CD4-positive, CD25-positive, alpha-beta regulatory T cell (primary cell): Measurements from ENCODE around the gene SLC10A2. TPM values are rescaled to one million over a fixed set of nuclear protein-coding genes. Genes with fewer than 3 reads are reported as not detected.

ENCODE experiments used
- ATAC-seq, 2 donors: fragments of 150-1000 bp; cut with Tn5 transposase; one replicate each; pipeline ENCODE4 v1.10.0; 2021; ENCODE audit warnings: low read depth in 2 of 2, moderate number of reproducible peaks in 2 of 2, moderate library complexity in 1 of 2
- DNase-seq, 3 donors: peaks; one replicate each; pipeline versions ENCODE4 v3.0.0 to v3.0.0-alpha.2; 2012 to 2022; ENCODE audit warnings: mixed read lengths in 1 of 3
- H3K27ac ChIP-seq: one replicate; pipeline ENCODE4 v1.7.0; 2013; ENCODE audit warnings: mild to moderate bottlenecking, low read length; ENCODE audit not compliant: insufficient read depth, poor library complexity, severe bottlenecking
- H3K27me3 ChIP-seq: one replicate; pipeline ENCODE4 v1.7.0; 2013; ENCODE audit warnings: low read length; ENCODE audit not compliant: control insufficient read depth, insufficient read depth
- H3K36me3 ChIP-seq: one replicate; pipeline ENCODE4 v1.7.0; 2013; ENCODE audit warnings: mild to moderate bottlenecking, low read length, moderate library complexity; ENCODE audit not compliant: control insufficient read depth, insufficient read depth
- H3K4me1 ChIP-seq: 2 replicates; pipeline ENCODE4 v1.7.0; 2013; ENCODE audit warnings: mild to moderate bottlenecking, low read length; ENCODE audit not compliant: insufficient read depth, control insufficient read depth, poor library complexity, severe bottlenecking
- H3K4me3 ChIP-seq: one replicate; pipeline ENCODE4 v1.7.0; 2013; ENCODE audit warnings: low read depth, mild to moderate bottlenecking, low read length, moderate library complexity
- H3K9me3 ChIP-seq, 2 experiments: 1 replicate in 1 of 2; 2 replicates in 1 of 2; pipeline ENCODE4 v1.7.0; 2013; ENCODE audit warnings: low read length in 2 of 2, mild to moderate bottlenecking in 1 of 2, moderate library complexity in 1 of 2; ENCODE audit not compliant: control insufficient read depth in 2 of 2
- H3K27ac Mint-ChIP-seq, 3 donors: one replicate each; pipeline ENCODE4 v1.8.0; 2020 to 2022; ENCODE audit warnings: mild to moderate bottlenecking in 3 of 3, mixed read lengths in 3 of 3, moderate library complexity in 2 of 3
- H3K27me3 Mint-ChIP-seq: one replicate; pipeline ENCODE4 v1.8.0; 2022; ENCODE audit warnings: mild to moderate bottlenecking, mixed read lengths
- H3K36me3 Mint-ChIP-seq: one replicate; pipeline ENCODE4 v1.8.0; 2020; ENCODE audit warnings: mixed read lengths
- H3K4me1 Mint-ChIP-seq, 4 donors: one replicate each; pipeline ENCODE4 v1.8.0; 2020 to 2022; ENCODE audit warnings: mixed read lengths in 4 of 4, mild to moderate bottlenecking in 1 of 4
- H3K4me3 Mint-ChIP-seq, 4 donors: one replicate each; pipeline ENCODE4 v1.8.0; 2020 to 2022; ENCODE audit warnings: mild to moderate bottlenecking in 4 of 4, mixed read lengths in 4 of 4, moderate library complexity in 3 of 4
- H3K9me3 Mint-ChIP-seq, 7 donors: one replicate each; pipeline ENCODE4 v1.8.0; 2020 to 2022; ENCODE audit warnings: mixed read lengths in 7 of 7, mild to moderate bottlenecking in 3 of 7, moderate library complexity in 2 of 7
- polyA plus RNA-seq, 4 donors: library from polyadenylated mRNA; unstranded; fragments of 300-500 nt; fragmentation: Illumina TruSeq; gene quantifications; one replicate each; pipeline ENCODE4 v1.2.3, GENCODE V29; 2021
- total RNA-seq: library from RNA; stranded (reverse); gene quantifications from one replicate; pipeline ENCODE4 v1.2.3, GENCODE V29; 2022

SLC10A2 gene
- total and polyA plus RNA-seq, 5 donors from 2014 or later: not detected

- no peaks in the 10 kb centered on the region for H3K36me3 ChIP-seq
- no peaks in the 10 kb centered on the region for H3K36me3 Mint-ChIP-seq
- H3K27me3 Mint-ChIP-seq: no peaks in the 10 kb centered on the region
- H3K4me1 ChIP-seq: no peaks in the 10 kb centered on the region
- H3K4me3 ChIP-seq: no peak overlapping the region
- no peak overlapping the region for H3K4me3 Mint-ChIP-seq
- H3K27ac ChIP-seq: no peak overlapping the region
- no peaks in the 10 kb centered on the region for H3K9me3 ChIP-seq
- ATAC-seq: no peak
- H3K27me3 ChIP-seq: no peaks in the 10 kb centered on the region
- peaks cover 0 to 2% (median 1%) of the 10 kb centered on the region in 7 donors for H3K9me3 Mint-ChIP-seq
- no peak for DNase-seq
- H3K4me1 Mint-ChIP-seq: no peaks in the 10 kb centered on the region
- no peak overlapping the region for H3K27ac Mint-ChIP-seq
Observed at GRCh38 chr13:103018556-103018955, 47.7 kb downstream of the SLC10A2 start.

- ATAC-seq (no peak), DNase-seq (no peak)
- H3K4me3 ChIP-seq: no peak overlapping the region
- no peaks in the 10 kb centered on the region for H3K27me3 Mint-ChIP-seq
- H3K27me3 ChIP-seq: no peaks in the 10 kb centered on the region
- H3K9me3 Mint-ChIP-seq: no peaks in the 10 kb centered on the region
- H3K9me3 ChIP-seq: no peaks in the 10 kb centered on the region
- no peak overlapping the region for H3K4me3 Mint-ChIP-seq
- no peaks in the 10 kb centered on the region for H3K4me1 Mint-ChIP-seq
- no peaks in the 10 kb centered on the region for H3K4me1 ChIP-seq
- H3K27ac ChIP-seq: no peak overlapping the region
- H3K36me3 Mint-ChIP-seq: no peaks in the 10 kb centered on the region
- no peaks in the 10 kb centered on the region for H3K36me3 ChIP-seq
- no peak overlapping the region for H3K27ac Mint-ChIP-seq
Observed at GRCh38 chr13:103012646-103013045, 53.6 kb downstream of the SLC10A2 start.

GRCh38 chr13:103009051-103009840 is 57.0 kb downstream of the SLC10A2 start:
- Mint-ChIP-seq H3K9me3 (no peaks in the 10 kb centered on the region), H3K27ac (no peak overlapping the region), H3K27me3 (no peaks in the 10 kb centered on the region), H3K4me1 (no peaks in the 10 kb centered on the region), H3K4me3 (no peak overlapping the region), H3K36me3 (no peaks in the 10 kb centered on the region)
- no peak for ATAC-seq
- no peak for DNase-seq
- Histone ChIP-seq H3K9me3 (no peaks in the 10 kb centered on the region), H3K27ac (no peak overlapping the region), H3K4me1 (no peaks in the 10 kb centered on the region), H3K27me3 (no peaks in the 10 kb centered on the region), H3K4me3 (no peak overlapping the region), H3K36me3 (no peaks in the 10 kb centered on the region)

- ATAC-seq (no peak), DNase-seq (no peak)
- no peaks in the 10 kb centered on the region for H3K27me3 Mint-ChIP-seq
- H3K36me3 ChIP-seq: no peaks in the 10 kb centered on the region
- no peaks in the 10 kb centered on the region for H3K9me3 Mint-ChIP-seq
- no peak overlapping the region for H3K4me3 Mint-ChIP-seq
- H3K9me3 ChIP-seq: no peaks in the 10 kb centered on the region
- H3K27me3 ChIP-seq: no peaks in the 10 kb centered on the region
- no peaks in the 10 kb centered on the region for H3K4me1 Mint-ChIP-seq
- no peaks in the 10 kb centered on the region for H3K4me1 ChIP-seq
- no peaks in the 10 kb centered on the region for H3K36me3 Mint-ChIP-seq
- H3K27ac ChIP-seq: no peak overlapping the region
- H3K27ac Mint-ChIP-seq: no peak overlapping the region
- H3K4me3 ChIP-seq: no peak overlapping the region
Observed at GRCh38 chr13:103007427-103007762, 58.8 kb downstream of the SLC10A2 start.

GRCh38 chr13:103006641-103007426 is 59.4 kb downstream of the SLC10A2 start:
- no peak for ATAC-seq
- no peak overlapping the region for H3K4me3 ChIP-seq
- no peaks in the 10 kb centered on the region for H3K36me3 ChIP-seq
- H3K4me1 ChIP-seq: no peaks in the 10 kb centered on the region
- H3K36me3 Mint-ChIP-seq: no peaks in the 10 kb centered on the region
- H3K27ac ChIP-seq: no peak overlapping the region
- H3K9me3 ChIP-seq: no peaks in the 10 kb centered on the region
- no peaks in the 10 kb centered on the region for H3K27me3 Mint-ChIP-seq
- H3K4me3 Mint-ChIP-seq: no peak overlapping the region
- H3K4me1 Mint-ChIP-seq: no peaks in the 10 kb centered on the region
- H3K9me3 Mint-ChIP-seq: no peaks in the 10 kb centered on the region
- no peak for DNase-seq
- no peak overlapping the region for H3K27ac Mint-ChIP-seq
- H3K27me3 ChIP-seq: no peaks in the 10 kb centered on the region

GRCh38 chr13:103004661-103005345 is 61.4 kb downstream of the SLC10A2 start:
- no peak overlapping the region for H3K4me3 ChIP-seq
- no peak overlapping the region for H3K27ac Mint-ChIP-seq
- DNase-seq: no peak

GRCh38 chr13:103003631-103004030 is 62.6 kb downstream of the SLC10A2 start:
- H3K27ac Mint-ChIP-seq: no peak overlapping the region
- no peaks in the 10 kb centered on the region for H3K27me3 ChIP-seq
- H3K36me3 ChIP-seq: no peaks in the 10 kb centered on the region
- no peak overlapping the region for H3K4me3 ChIP-seq
- no peak for ATAC-seq
- H3K36me3 Mint-ChIP-seq: no peaks in the 10 kb centered on the region
- no peak for DNase-seq
- no peaks in the 10 kb centered on the region for H3K27me3 Mint-ChIP-seq
- no peak overlapping the region for H3K4me3 Mint-ChIP-seq
- H3K9me3 Mint-ChIP-seq: no peaks in the 10 kb centered on the region
- H3K27ac ChIP-seq: no peak overlapping the region
- H3K4me1 Mint-ChIP-seq: no peaks in the 10 kb centered on the region
- H3K9me3 ChIP-seq: no peaks in the 10 kb centered on the region
- no peaks in the 10 kb centered on the region for H3K4me1 ChIP-seq

More at GRCh38 chr13:103004661-103005345, 61.4 kb downstream of the SLC10A2 start:
- H3K36me3 ChIP-seq: no peaks in the 10 kb centered on the region
- ATAC-seq: no peak
- no peak overlapping the region for H3K27ac ChIP-seq
- no peaks in the 10 kb centered on the region for H3K27me3 ChIP-seq
- no peaks in the 10 kb centered on the region for H3K9me3 Mint-ChIP-seq
- no peaks in the 10 kb centered on the region for H3K36me3 Mint-ChIP-seq
- H3K4me1 ChIP-seq: no peaks in the 10 kb centered on the region
- no peak overlapping the region for H3K4me3 Mint-ChIP-seq
- H3K4me1 Mint-ChIP-seq: no peaks in the 10 kb centered on the region
- H3K27me3 Mint-ChIP-seq: no peaks in the 10 kb centered on the region
- H3K9me3 ChIP-seq: no peaks in the 10 kb centered on the region
